D721Med (cell line): ENCODE measurements around the gene ECHDC1.

Experiments used
- DNase-seq: peaks from one replicate; pipeline ENCODE4 v3.0.0; 2011; ENCODE audit warnings: low spot score; ENCODE audit not compliant: insufficient read length
- FAIRE-seq: peaks from 2 replicates; lab custom pipeline; 2011; peaks lifted over from hg19 to GRCh38; lab: Jason Lieb, UNC
- CTCF ChIP-seq: IDR thresholded peaks from 2 replicates; pipeline ENCODE4 v1.5.1; 2012; ENCODE audit warnings: mild to moderate bottlenecking, control low read depth; ENCODE audit not compliant: insufficient read depth; ENCODE audit errors: missing control alignments

ECHDC1 gene

GRCh38 chr6:127317388-127318128 is 25.9 kb downstream of the ECHDC1 start:
- no peak for DNase-seq
- no peak for TF ChIP-seq CTCF
- FAIRE-seq, result peak; percentile 85

GRCh38 chr6:127305741-127306140 is 37.7 kb downstream of the ECHDC1 start:
- DNase-seq (no peak), FAIRE-seq (no peak)
- no peak for TF ChIP-seq CTCF

- FAIRE-seq, result no peak
- DNase-seq, result no peak
- TF ChIP-seq CTCF, result no peak
Observed at GRCh38 chr6:127303917-127304316, 39.5 kb downstream of the ECHDC1 start.

- peak; percentile 35 for FAIRE-seq
- no peak for DNase-seq
- peak; percentile 94 for TF ChIP-seq CTCF
Observed at GRCh38 chr6:127302728-127303660, 40.4 kb downstream of the ECHDC1 start.

GRCh38 chr6:127301199-127301700 is 42.2 kb downstream of the ECHDC1 start:
- peak; percentile 35 for FAIRE-seq
- no peak for DNase-seq
- TF ChIP-seq CTCF, result no peak

GRCh38 chr6:127300411-127300810 is 43.0 kb downstream of the ECHDC1 start:
- DNase-seq (no peak), FAIRE-seq (peak; percentile 16)
- TF ChIP-seq CTCF, result no peak
